ENCODE results near the gene PPFIBP1. TPM values are rescaled to one million over a fixed set of nuclear protein-coding genes. Genes with fewer than 3 reads are reported as not detected.
"Not testable (repeated sequence)": the region's sequence is repeated elsewhere in the genome, so short reads cannot be mapped to it uniquely, and the experiment has no call there.

The PPFIBP1 gene
- total RNA-seq, 1 experiment from 2014 or later = 55.8 TPM

GRCh38 chr12:27655476-27655875 is 131.5 kb downstream of the PPFIBP1 start:
- DNase-seq (ENCODE audit: low read depth); in situ Hi-C loops (cut with HindIII; ENCODE audit: low pct_unique_long_range_greater_than_20kb, low sequenced_read_pairs): not testable (repeated sequence)

GRCh38 chr12:27657296-27657695 is 133.3 kb downstream of the PPFIBP1 start:
- in situ Hi-C loops (cut with HindIII; ENCODE audit: low pct_unique_long_range_greater_than_20kb, low sequenced_read_pairs) = no loop called here
- DNase-seq (ENCODE audit: low read depth) = no peak

DNA sequence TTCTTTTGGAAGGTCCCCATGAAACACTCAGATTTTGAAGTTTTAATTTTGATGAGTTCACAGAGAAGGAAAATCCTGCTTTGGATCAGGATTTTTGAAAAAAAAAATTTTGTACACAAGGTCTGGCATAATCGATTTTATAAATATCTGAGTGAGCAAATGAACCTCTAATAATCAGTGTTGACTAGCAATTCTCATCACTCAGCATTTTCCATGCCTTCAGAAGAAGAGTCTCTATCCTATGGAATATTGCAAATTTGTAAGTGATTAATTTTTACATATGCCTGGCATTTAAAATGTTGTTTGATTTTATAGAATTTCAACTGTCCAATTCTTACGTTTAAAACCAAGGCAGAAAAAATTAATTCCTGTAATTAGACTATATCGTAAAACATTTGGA is 141.7 kb downstream of the PPFIBP1 start:
- no peak for DNase-seq (ENCODE audit: low read depth)
- in situ Hi-C loops (cut with HindIII; ENCODE audit: low pct_unique_long_range_greater_than_20kb, low sequenced_read_pairs) = no loop called here

GRCh38 chr12:27666510-27666909 is 142.5 kb downstream of the PPFIBP1 start:
- DNase-seq (ENCODE audit: low read depth) = no peak
- in situ Hi-C loops (cut with HindIII; ENCODE audit: low pct_unique_long_range_greater_than_20kb, low sequenced_read_pairs) = no loop called here

GRCh38 chr12:27667540-27667939 is 143.5 kb downstream of the PPFIBP1 start:
- in situ Hi-C loops (cut with HindIII; ENCODE audit: low pct_unique_long_range_greater_than_20kb, low sequenced_read_pairs) = no loop called here
- DNase-seq (ENCODE audit: low read depth) = peak; percentile 19

- no peak for DNase-seq (ENCODE audit: low read depth)
- in situ Hi-C loops (cut with HindIII; ENCODE audit: low pct_unique_long_range_greater_than_20kb, low sequenced_read_pairs) = no loop called here
Observed at GRCh38 chr12:27672051-27672450, 148.0 kb downstream of the PPFIBP1 start.

GRCh38 chr12:27672643-27673042 is 148.6 kb downstream of the PPFIBP1 start:
- DNase-seq (ENCODE audit: low read depth) = no peak
- in situ Hi-C loops (cut with HindIII; ENCODE audit: low pct_unique_long_range_greater_than_20kb, low sequenced_read_pairs) = no loop called here

DNA sequence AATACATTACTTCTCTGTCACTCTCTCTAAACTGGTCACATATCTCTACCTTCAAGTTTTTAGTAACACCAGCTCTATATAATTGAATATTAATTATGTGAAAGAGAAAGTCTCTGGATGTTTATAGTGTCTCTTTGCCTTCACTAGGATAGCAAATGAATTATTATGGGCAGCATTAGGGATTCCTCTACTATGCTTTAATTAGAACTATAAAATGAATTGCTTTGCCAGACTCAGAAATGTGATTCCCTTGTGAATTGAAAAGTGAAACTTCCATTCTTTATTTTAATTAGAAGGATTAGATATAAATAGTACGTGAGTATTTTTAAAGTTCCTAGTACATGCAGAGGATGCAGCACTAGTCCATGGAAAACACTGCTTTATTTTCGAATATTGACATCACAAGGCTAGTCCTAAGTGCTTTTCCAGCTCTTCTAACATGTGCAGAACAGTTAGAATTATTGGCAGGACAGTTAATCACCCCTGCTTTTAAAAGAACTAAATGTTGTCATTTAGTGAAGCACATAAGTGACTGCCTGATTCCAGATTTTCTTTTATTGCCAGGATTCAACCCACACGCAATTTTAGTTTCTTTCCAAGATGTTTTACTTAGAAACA is 149.2 kb downstream of the PPFIBP1 start:
- no peak for DNase-seq (ENCODE audit: low read depth)
- in situ Hi-C loops (cut with HindIII; ENCODE audit: low pct_unique_long_range_greater_than_20kb, low sequenced_read_pairs) = no loop called here

DNA sequence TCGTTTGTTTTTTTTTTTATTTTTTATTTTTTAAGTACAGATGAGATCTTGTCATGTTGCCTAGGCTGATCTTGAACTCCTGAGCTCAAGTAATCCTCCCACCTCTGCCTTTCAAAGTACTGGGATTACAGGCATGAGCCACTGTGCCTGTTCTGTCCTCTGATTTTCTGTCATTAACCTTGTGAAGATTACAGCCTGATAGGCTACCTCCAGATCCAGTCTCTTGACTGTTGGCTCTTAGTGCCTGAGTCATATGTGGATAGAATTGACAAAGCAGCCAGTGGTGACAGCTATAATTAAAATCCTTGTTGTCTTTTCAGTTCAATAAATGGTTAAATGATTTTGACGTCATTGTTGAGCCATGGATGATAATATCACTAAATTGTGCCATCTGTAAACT is 151.0 kb downstream of the PPFIBP1 start:
- in situ Hi-C loops (cut with HindIII; ENCODE audit: low pct_unique_long_range_greater_than_20kb, low sequenced_read_pairs) = no loop called here
- DNase-seq (ENCODE audit: low read depth) = no peak

- in situ Hi-C loops (cut with HindIII; ENCODE audit: low pct_unique_long_range_greater_than_20kb, low sequenced_read_pairs) = no loop called here
- DNase-seq (ENCODE audit: low read depth) = no peak
Observed at GRCh38 chr12:27680619-27681018, 156.6 kb downstream of the PPFIBP1 start.

GRCh38 chr12:27682534-27682933 is 158.5 kb downstream of the PPFIBP1 start:
- in situ Hi-C loops (cut with HindIII; ENCODE audit: low pct_unique_long_range_greater_than_20kb, low sequenced_read_pairs) = no loop called here
- DNase-seq (ENCODE audit: low read depth) = no peak

GRCh38 chr12:27685274-27685673 is 161.3 kb downstream of the PPFIBP1 start:
- no peak for DNase-seq (ENCODE audit: low read depth)
- in situ Hi-C loops (cut with HindIII; ENCODE audit: low pct_unique_long_range_greater_than_20kb, low sequenced_read_pairs) = no loop called here

GRCh38 chr12:27686147-27686546 is 162.1 kb downstream of the PPFIBP1 start:
- no peak for DNase-seq (ENCODE audit: low read depth)
- in situ Hi-C loops (cut with HindIII; ENCODE audit: low pct_unique_long_range_greater_than_20kb, low sequenced_read_pairs) = no loop called here

DNA sequence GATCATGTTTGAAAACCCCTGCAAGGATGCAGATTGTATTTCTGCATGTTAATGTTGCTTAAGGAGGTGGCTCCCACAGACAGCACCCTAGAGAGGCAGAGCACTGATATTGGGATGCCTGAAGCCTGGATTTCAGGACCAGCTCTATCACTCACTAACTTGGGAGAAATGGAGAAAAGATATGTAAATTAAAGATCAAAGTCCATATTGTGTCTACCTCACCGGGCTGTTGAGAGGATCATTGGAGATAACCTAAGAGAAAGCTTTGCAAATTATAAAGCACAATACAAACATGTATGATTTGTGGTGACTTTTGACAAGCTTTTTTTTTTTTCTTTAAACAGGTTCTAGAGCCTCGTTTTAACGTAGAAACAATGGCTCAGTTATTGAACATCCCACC is 164.7 kb downstream of the PPFIBP1 start:
- in situ Hi-C loops (cut with HindIII; ENCODE audit: low pct_unique_long_range_greater_than_20kb, low sequenced_read_pairs) = no loop called here
- no peak for DNase-seq (ENCODE audit: low read depth)

DNA sequence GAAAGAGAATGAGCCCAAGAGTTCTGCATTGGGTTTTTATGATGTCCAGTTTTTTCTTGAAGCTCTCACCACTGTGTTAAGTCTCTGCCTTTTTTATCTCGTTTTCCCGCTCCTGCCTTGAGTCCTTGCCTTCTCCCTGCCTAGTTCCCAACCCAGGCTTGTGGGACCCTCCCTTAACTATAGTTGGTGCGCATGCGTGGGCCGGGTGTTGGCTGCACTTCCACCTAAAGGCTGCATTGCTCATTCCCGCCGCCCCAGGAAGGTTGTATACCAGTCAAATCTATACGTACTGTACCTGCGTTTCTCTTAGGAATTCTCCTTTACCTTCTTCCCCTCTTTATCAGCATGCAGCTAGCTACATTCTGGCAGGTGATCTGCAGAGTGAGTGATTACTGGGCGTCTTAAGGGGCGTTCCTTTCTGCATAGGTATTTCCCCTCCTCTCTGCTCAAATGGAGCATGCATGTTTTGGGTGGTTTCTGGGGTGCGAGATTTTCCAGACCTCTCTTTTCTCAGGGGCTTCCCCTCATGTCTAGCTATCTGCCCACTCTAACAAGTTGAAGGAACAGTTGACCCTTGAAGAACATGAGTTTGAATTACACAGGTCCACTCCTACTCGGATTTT is 165.7 kb downstream of the PPFIBP1 start:
- no peak for DNase-seq (ENCODE audit: low read depth)
- in situ Hi-C loops (cut with HindIII; ENCODE audit: low pct_unique_long_range_greater_than_20kb, low sequenced_read_pairs) = no loop called here

DNA sequence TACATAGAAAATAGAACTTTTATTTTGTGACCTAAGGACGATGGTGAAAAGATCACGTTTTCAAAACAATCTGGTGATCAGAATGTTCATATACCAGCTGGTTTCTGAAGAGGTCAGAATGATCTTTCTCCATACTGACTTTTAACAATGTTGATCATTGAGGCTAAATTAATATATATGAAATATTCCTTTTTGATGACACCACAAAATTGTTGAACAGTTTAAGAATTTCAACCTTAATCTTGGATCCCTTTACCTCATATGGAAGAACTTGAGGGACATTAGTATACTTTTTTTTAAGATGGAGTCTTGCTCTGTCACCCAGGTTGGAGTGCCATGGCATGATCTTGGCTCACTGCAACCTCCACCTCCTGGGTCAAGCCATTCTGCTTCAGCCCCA is 169.4 kb downstream of the PPFIBP1 start:
- DNase-seq (ENCODE audit: low read depth) = no peak
- in situ Hi-C loops (cut with HindIII; ENCODE audit: low pct_unique_long_range_greater_than_20kb, low sequenced_read_pairs) = no loop called here

GRCh38 chr12:27695556-27696292 is 171.7 kb downstream of the PPFIBP1 start:
- in situ Hi-C loops (cut with HindIII; ENCODE audit: low pct_unique_long_range_greater_than_20kb, low sequenced_read_pairs) = no loop called here
- DNase-seq (ENCODE audit: low read depth) = no peak

DNA sequence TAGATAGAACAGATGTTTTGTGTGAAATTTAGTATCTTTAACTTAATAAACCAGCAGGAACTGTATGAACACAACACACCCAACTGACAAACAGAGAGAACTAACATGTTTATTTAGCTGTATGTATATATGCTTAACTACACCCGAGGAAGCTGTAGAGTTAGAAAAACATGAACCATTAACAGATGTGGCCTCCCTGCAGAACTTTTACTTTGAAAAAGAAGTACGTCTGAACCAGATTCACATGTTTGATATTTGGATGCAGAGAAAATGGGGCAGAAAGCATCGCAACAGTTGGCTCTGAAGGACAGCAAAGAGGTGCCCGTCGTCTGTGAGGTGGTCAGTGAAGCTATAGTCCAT is 172.3 kb downstream of the PPFIBP1 start, which contains the start of gene REP15:
TSS of gene REP15 (plus strand) at position 155 of the 360 bp plus-strand sequence. CDS start at position 271, 116 bp downstream.
- in situ Hi-C loops (cut with HindIII; ENCODE audit: low pct_unique_long_range_greater_than_20kb, low sequenced_read_pairs) = no loop called here
- no peak for DNase-seq (ENCODE audit: low read depth)

DNA sequence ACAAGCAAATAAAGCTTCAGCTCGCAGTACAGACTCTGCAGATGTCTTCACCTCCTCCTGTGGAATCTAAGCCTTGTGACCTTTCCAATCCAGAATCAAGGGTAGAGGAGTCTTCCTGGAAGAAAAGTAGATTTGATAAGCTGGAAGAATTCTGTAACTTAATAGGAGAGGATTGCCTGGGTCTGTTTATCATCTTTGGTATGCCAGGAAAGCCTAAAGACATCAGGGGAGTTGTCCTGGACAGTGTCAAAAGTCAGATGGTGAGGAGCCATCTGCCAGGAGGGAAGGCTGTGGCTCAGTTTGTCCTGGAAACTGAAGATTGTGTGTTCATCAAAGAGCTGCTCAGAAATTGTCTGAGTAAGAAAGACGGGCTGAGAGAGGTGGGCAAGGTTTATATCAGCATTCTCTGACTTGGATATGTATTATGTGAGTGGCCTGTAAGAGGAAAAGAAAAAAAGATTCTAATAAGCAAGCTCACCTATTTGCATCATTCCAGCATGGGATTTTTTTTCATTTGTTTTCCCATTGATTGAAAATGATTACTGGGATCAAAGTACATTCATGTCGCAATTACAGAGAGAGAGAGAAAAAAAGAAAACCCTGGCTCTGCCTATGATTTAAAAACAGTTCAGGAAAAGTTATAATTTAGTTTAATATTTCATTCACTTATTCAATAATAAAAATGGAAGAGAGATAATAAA is 173.0 kb downstream of the PPFIBP1 start:
- in situ Hi-C loops (cut with HindIII; ENCODE audit: low pct_unique_long_range_greater_than_20kb, low sequenced_read_pairs) = no loop called here
- DNase-seq (ENCODE audit: low read depth) = no peak
